ENCODE results near the gene NUSAP1. TPM values are rescaled to one million over a fixed set of nuclear protein-coding genes. Genes with fewer than 3 reads are reported as not detected.

NUSAP1 gene
- total RNA-seq, 1 experiment from 2014 or later, result 158 TPM

- TF ChIP-seq CTCF (conservative IDR thresholded peaks at IDR 0.05), result no peak
- Mint-ChIP-seq H3K27ac (peak overlapping the region in 1 of 3 experiments; percentile 61; a peak in 1 of 7 replicates), H3K36me3 (ENCODE audit: insufficient read depth in 1 of 3, low read depth in 3 of 3) (peaks cover 46 to 64% (median 50%) of the 10 kb centered on the region in 3 experiments), H3K9me3 (no peaks in the 10 kb centered on the region; a peak in 1 of 5 replicates), H3K4me1 (peaks cover 18 to 30% of the 10 kb centered on the region in 2 experiments), H3K27me3 (ENCODE audit: low read depth) (no peaks in the 10 kb centered on the region), H3K4me3 (peak overlapping the region in 1 of 2 experiments; percentile 40; a peak in 2 of 5 replicates)
- H4K91ac ChIP-seq (ENCODE audit: insufficient read length, low read depth, low read length), result no peak overlapping the region
- H3K27ac ChIP-seq (ENCODE audit: insufficient read length, low read depth, low read length), result no peak overlapping the region
- no CpG with 5 or more reads among the region's 6 CpGs for WGBS (ENCODE audit: extremely low coverage, insufficient read length, low lambda C conversion rate)
- peaks cover 2% of the 10 kb centered on the region; the same call in 1 of the 2 replicates for H3K4me1 ChIP-seq (ENCODE audit: insufficient read depth, low read length)
- H3K56ac ChIP-seq (ENCODE audit: insufficient read length, low read depth, low read length), result no peak overlapping the region
- no peak overlapping the region for H3K18ac ChIP-seq (ENCODE audit: insufficient read length, low read depth, low read length)
- peaks cover 7% of the 10 kb centered on the region for H3K79me1 ChIP-seq (ENCODE audit: insufficient read depth, low read depth, low read length, poor library complexity, severe bottlenecking)
- H2BK5ac ChIP-seq (ENCODE audit: insufficient read length, low read length), result no peak overlapping the region
- no peaks in the 10 kb centered on the region for H4K20me1 ChIP-seq (ENCODE audit: control insufficient read depth, insufficient read depth, insufficient read length)
- H3K27me3 ChIP-seq (ENCODE audit: insufficient read depth, low read length), result no peaks in the 10 kb centered on the region
- peaks cover 8% of the 10 kb centered on the region; the same call in 1 of the 2 replicates for H3K79me2 ChIP-seq (ENCODE audit: insufficient read depth, low read length)
- no peak overlapping the region for H2BK20ac ChIP-seq (ENCODE audit: low read depth, low read length, poor library complexity, severe bottlenecking)
- H2AK5ac ChIP-seq (ENCODE audit: insufficient read length, low read length), result no peak overlapping the region
- no peak overlapping the region for H2BK120ac ChIP-seq (ENCODE audit: low read depth, low read length, poor library complexity, severe bottlenecking)
- H3K23me2 ChIP-seq (ENCODE audit: insufficient read length, low read depth, low read length, poor library complexity, severe bottlenecking), result peaks cover 8% of the 10 kb centered on the region
- DNase-seq, result no peak
- H3K9ac ChIP-seq (ENCODE audit: extremely low read depth, insufficient read length, low read length), result no peak overlapping the region
- no peak overlapping the region for H4K8ac ChIP-seq (replicated peaks; ENCODE audit: insufficient read length, low read depth, low read length)
- H3K4me2 ChIP-seq (ENCODE audit: insufficient read depth, insufficient read length, low read length), result no peak overlapping the region
- no peak overlapping the region for H2BK12ac ChIP-seq (ENCODE audit: insufficient read length, low read depth, low read length)
- H3T11ph ChIP-seq (ENCODE audit: low read length), result no peak overlapping the region
- H3K14ac ChIP-seq (ENCODE audit: insufficient read depth, low read length), result no peak overlapping the region
- no peak overlapping the region for H4K5ac ChIP-seq (ENCODE audit: insufficient read length, low read depth, low read length)
- H2BK15ac ChIP-seq (ENCODE audit: low read depth, low read length), result no peak overlapping the region
- H3K9me3 ChIP-seq (ENCODE audit: control insufficient read depth, low read depth, low read length), result no peaks in the 10 kb centered on the region
- H2AFZ ChIP-seq (ENCODE audit: low read length), result no peak overlapping the region
- no peak overlapping the region for H3K4ac ChIP-seq (ENCODE audit: low read depth, low read length)
- no peak overlapping the region for H3K23ac ChIP-seq (ENCODE audit: insufficient read length, low read depth, low read length)
Observed at GRCh38 chr15:41286665-41287333, 45.9 kb upstream of the NUSAP1 start.
